CD14-positive monocyte (primary cell): ENCODE measurements around the gene DOCK1. TPM values are rescaled to one million over a fixed set of nuclear protein-coding genes. Genes with fewer than 3 reads are reported as not detected.

ENCODE experiments used
- DNase-seq, 3 donors: peaks; one replicate each; pipeline ENCODE4 v3.0.0-alpha.2; 2011 to 2022
- H2AFZ ChIP-seq: 2 replicates; pipeline ENCODE4 v1.6.0; 2012; ENCODE audit warnings: mild to moderate bottlenecking, low read depth, low read length, inconsistent platforms; ENCODE audit not compliant: insufficient read depth, poor library complexity, severe bottlenecking
- H3K27ac ChIP-seq, 2 donors: 1 replicate in 1 of 2; 2 replicates in 1 of 2; pipeline ENCODE4 v1.5.1; 2012 to 2013; ENCODE audit warnings: low read length in 2 of 2, control low read depth in 1 of 2, inconsistent platforms in 1 of 2, low read depth in 1 of 2, mild to moderate bottlenecking in 1 of 2
- H3K27me3 ChIP-seq, 2 donors: one replicate each; pipeline versions ENCODE4 v1.6.0 to v1.6.1; 2011 to 2013; ENCODE audit warnings: low read length in 2 of 2; ENCODE audit not compliant: control insufficient read depth in 2 of 2, insufficient read depth in 2 of 2
- H3K36me3 ChIP-seq, 2 donors: replicated peaks in 1 of 2; 1 replicate in 1 of 2; 2 replicates in 1 of 2; pipeline versions ENCODE4 v1.5.1 to v1.6.1; 2012 to 2013; ENCODE audit warnings: low read length in 2 of 2, control low read depth in 1 of 2, inconsistent platforms in 1 of 2, mild to moderate bottlenecking in 1 of 2; ENCODE audit not compliant: insufficient read depth in 2 of 2, control insufficient read depth in 1 of 2
- H3K4me1 ChIP-seq, 2 donors: 1 replicate in 1 of 2; 2 replicates in 1 of 2; pipeline versions ENCODE4 v1.5.1 to v1.6.1; 2012 to 2013; ENCODE audit warnings: low read length in 2 of 2, control low read depth in 1 of 2, inconsistent platforms in 1 of 2, mild to moderate bottlenecking in 1 of 2, moderate library complexity in 1 of 2; ENCODE audit not compliant: insufficient read depth in 2 of 2, control insufficient read depth in 1 of 2
- H3K4me2 ChIP-seq: replicated peaks from 2 replicates; pipeline ENCODE3; 2012; ENCODE audit warnings: low read length, moderate library complexity, mild to moderate bottlenecking; ENCODE audit not compliant: poor library complexity, severe bottlenecking; ENCODE audit errors: extremely low read depth
- H3K4me3 ChIP-seq, 3 experiments: fragments of 200-600 bp in 1 of 3; sonication (generic) in 1 of 3; replicated peaks in 1 of 3; 1 replicate in 2 of 3; 2 replicates in 1 of 3; pipeline ENCODE4 v1.5.1; 2011 to 2013; ENCODE audit warnings: low read length in 3 of 3, mild to moderate bottlenecking in 3 of 3, control low read depth in 2 of 3, low read depth in 2 of 3, inconsistent platforms in 1 of 3, moderate library complexity in 1 of 3
- H3K79me2 ChIP-seq: 2 replicates; pipeline ENCODE4 v1.6.0; 2012; ENCODE audit warnings: mild to moderate bottlenecking, control low read depth, inconsistent platforms, low read length, moderate library complexity; ENCODE audit not compliant: insufficient read depth
- H3K9ac ChIP-seq: 2 replicates; pipeline ENCODE4 v1.6.0; 2017; ENCODE audit warnings: low read length, mild to moderate bottlenecking; ENCODE audit not compliant: insufficient read depth, poor library complexity, severe bottlenecking
- H3K9me3 ChIP-seq, 2 donors: replicated peaks in 1 of 2; 1 replicate in 1 of 2; 2 replicates in 1 of 2; pipeline versions ENCODE4 v1.5.1 to v1.6.1; 2012 to 2013; ENCODE audit warnings: low read length in 2 of 2, control low read depth in 1 of 2; ENCODE audit not compliant: control insufficient read depth in 1 of 2, insufficient read depth in 1 of 2
- H4K20me1 ChIP-seq: 2 replicates; pipeline ENCODE4 v1.6.0; 2012; ENCODE audit warnings: mild to moderate bottlenecking, low read length, control low read depth, moderate library complexity; ENCODE audit not compliant: insufficient read depth
- H3K27ac Mint-ChIP-seq, 7 donors: one replicate each; pipeline ENCODE4 v1.8.0; 2020; ENCODE audit warnings: mild to moderate bottlenecking in 7 of 7, mixed read lengths in 7 of 7, moderate library complexity in 6 of 7, inconsistent platforms in 2 of 7
- H3K27me3 Mint-ChIP-seq, 3 donors: one replicate each; pipeline ENCODE4 v1.8.0; 2021 to 2022; ENCODE audit warnings: low read depth in 3 of 3, mild to moderate bottlenecking in 3 of 3, mixed read lengths in 3 of 3, moderate library complexity in 3 of 3, inconsistent platforms in 1 of 3
- H3K36me3 Mint-ChIP-seq, 2 donors: one replicate each; pipeline ENCODE4 v1.8.0; 2020; ENCODE audit warnings: mixed read lengths in 2 of 2, inconsistent platforms in 1 of 2, mild to moderate bottlenecking in 1 of 2
- H3K4me1 Mint-ChIP-seq: one replicate; pipeline ENCODE4 v1.8.0; 2020; ENCODE audit warnings: mild to moderate bottlenecking, mixed read lengths
- H3K4me3 Mint-ChIP-seq, 2 donors: one replicate each; pipeline ENCODE4 v1.8.0; 2020; ENCODE audit warnings: mild to moderate bottlenecking in 2 of 2, mixed read lengths in 2 of 2, moderate library complexity in 1 of 2
- H3K9me3 Mint-ChIP-seq, 7 donors: one replicate each; pipeline ENCODE4 v1.8.0; 2020 to 2022; ENCODE audit warnings: mixed read lengths in 7 of 7, mild to moderate bottlenecking in 6 of 7, moderate library complexity in 6 of 7, inconsistent platforms in 2 of 7
- WGBS: methylation state at CpG from one replicate; pipeline ENCODE4 v1.1.5; 2013; ENCODE audit warnings: missing lambda C conversion rate; ENCODE audit not compliant: insufficient coverage; 5-methylcytosine and 5-hydroxymethylcytosine counted together
- intact Hi-C, 2 donors: fragments of 100-400 bp; cut with micrococcal nuclease; formaldehyde crosslinking; loops; one replicate each; pipeline versions ENCODE4 v1.15.0 to v1.15.1; 2023
- polyA plus RNA-seq, 3 donors: library from polyadenylated mRNA; depleted of rRNA in 1 of 3; unstranded in 2 of 3; stranded (reverse) in 1 of 3; fragments of 300-500 nt in 2 of 3; fragments of >200 nt in 1 of 3; fragmentation: Illumina TruSeq in 2 of 3; gene quantifications; 1 replicate in 2 of 3; 2 replicates in 1 of 3; pipeline ENCODE4 v1.2.3, GENCODE V29; 2012 to 2021
- TF ChIP-seq, protein P1 (sequence below): fragments of 200-600 bp; IDR thresholded peaks from one replicate; pipeline ENCODE4 v1.8.0; 2022; ENCODE audit warnings: antibody characterized with exemption, mild to moderate bottlenecking

Gene DOCK1
- polyA plus RNA-seq, 3 donors: 0.31 to 0.35 TPM; not detected in 1

DNA sequence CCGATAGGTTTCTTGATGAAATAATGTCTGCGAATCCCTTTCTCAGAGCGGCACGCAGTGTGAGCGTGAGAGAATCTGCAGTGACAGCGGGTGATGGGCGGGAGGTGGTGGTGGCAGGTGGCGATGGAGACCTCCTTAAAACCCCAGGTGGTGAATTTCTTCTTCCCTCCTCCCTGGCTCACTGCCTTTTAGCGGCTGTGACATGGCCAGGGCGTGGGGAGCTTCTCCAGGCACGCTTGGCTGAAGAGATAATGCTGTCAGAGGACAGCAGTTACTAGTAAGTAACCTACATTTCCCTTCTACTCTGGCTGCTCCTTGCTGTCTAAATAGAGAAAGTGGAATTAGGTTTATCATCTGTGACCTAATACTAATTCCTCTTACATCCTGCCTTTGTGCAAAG lies 432.6 kb downstream of the DOCK1 start:
- H3K27ac ChIP-seq: no peak overlapping the region
- DNase-seq: no peak
- Mint-ChIP-seq H3K4me3 (no peak overlapping the region), H3K4me1 (no peaks in the 10 kb centered on the region), H3K27ac (no peak overlapping the region), H3K9me3 (peaks cover 0 to 5% (median 0%) of the 10 kb centered on the region in 7 donors), H3K36me3 (no peaks in the 10 kb centered on the region), H3K27me3 (peaks cover 0 to 3% (median 0%) of the 10 kb centered on the region in 3 donors)
- H3K4me1 ChIP-seq: no peaks in the 10 kb centered on the region
- no peak overlapping the region for H2AFZ ChIP-seq
- H3K4me2 ChIP-seq: no peak overlapping the region
- H4K20me1 ChIP-seq: no peaks in the 10 kb centered on the region
- H3K9ac ChIP-seq: no peak overlapping the region
- whole genome bisulfite sequencing: 93% methylated on average over 5 of the region's 11 CpGs
- intact Hi-C loops: no loop called here
- H3K27me3 ChIP-seq: no peaks in the 10 kb centered on the region
- no peaks in the 10 kb centered on the region for H3K9me3 ChIP-seq
- no peaks in the 10 kb centered on the region for H3K36me3 ChIP-seq
- no peak overlapping the region for H3K4me3 ChIP-seq
- H3K79me2 ChIP-seq: no peaks in the 10 kb centered on the region
- TF ChIP-seq, protein P1, sequence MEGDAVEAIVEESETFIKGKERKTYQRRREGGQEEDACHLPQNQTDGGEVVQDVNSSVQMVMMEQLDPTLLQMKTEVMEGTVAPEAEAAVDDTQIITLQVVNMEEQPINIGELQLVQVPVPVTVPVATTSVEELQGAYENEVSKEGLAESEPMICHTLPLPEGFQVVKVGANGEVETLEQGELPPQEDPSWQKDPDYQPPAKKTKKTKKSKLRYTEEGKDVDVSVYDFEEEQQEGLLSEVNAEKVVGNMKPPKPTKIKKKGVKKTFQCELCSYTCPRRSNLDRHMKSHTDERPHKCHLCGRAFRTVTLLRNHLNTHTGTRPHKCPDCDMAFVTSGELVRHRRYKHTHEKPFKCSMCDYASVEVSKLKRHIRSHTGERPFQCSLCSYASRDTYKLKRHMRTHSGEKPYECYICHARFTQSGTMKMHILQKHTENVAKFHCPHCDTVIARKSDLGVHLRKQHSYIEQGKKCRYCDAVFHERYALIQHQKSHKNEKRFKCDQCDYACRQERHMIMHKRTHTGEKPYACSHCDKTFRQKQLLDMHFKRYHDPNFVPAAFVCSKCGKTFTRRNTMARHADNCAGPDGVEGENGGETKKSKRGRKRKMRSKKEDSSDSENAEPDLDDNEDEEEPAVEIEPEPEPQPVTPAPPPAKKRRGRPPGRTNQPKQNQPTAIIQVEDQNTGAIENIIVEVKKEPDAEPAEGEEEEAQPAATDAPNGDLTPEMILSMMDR: no peak

DNA sequence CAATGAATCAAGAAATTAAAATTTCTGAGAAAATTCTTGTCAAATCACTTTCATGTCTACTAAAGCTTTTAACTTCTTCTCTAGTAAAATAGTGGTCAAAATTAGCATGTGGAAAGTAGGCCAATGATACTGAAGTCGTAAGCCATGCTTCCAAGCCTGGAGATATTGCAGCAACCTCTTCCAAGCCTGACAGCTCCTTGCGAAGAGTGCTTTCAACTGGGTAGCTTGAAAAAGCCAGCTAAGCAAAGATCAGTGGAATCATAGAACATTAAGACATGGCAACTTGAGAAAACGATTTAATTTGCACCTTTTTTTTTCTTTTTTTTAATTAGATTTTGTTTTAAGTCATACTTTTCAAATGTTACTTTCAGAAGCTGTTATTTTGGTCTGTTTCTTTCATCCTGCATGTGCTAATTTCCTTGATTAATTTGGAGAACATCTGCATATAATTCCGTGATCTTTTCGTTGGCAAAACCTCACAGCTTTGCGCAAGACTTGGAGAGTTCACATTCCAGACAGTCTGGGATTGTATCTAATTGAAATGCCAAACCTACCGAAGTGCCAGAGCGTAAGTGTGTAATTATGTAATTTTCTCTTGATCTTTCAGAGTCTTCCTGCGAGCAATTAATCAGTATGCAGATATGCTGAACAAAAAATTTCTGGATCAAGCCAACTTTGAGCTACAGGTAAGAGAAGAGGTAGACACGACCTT lies 433.3 kb downstream of the DOCK1 start:
- Histone ChIP-seq H3K27ac (no peak overlapping the region), H3K36me3 (no peaks in the 10 kb centered on the region), H3K4me1 (no peaks in the 10 kb centered on the region), H3K9ac (no peak overlapping the region), H3K79me2 (no peaks in the 10 kb centered on the region), H2AFZ (no peak overlapping the region), H4K20me1 (no peaks in the 10 kb centered on the region), H3K4me3 (no peak overlapping the region), H3K27me3 (no peaks in the 10 kb centered on the region), H3K4me2 (no peak overlapping the region), H3K9me3 (no peaks in the 10 kb centered on the region)
- H3K27me3 Mint-ChIP-seq: peaks cover 0 to 3% (median 0%) of the 10 kb centered on the region in 3 donors
- TF ChIP-seq, protein P1: no peak
- DNase-seq: no peak
- no peak overlapping the region for H3K4me3 Mint-ChIP-seq
- intact Hi-C loops: no loop called here
- WGBS: 98% methylated on average over 8 of the region's 10 CpGs
- H3K4me1 Mint-ChIP-seq: no peaks in the 10 kb centered on the region
- H3K27ac Mint-ChIP-seq: no peak overlapping the region
- peaks cover 0 to 5% (median 0%) of the 10 kb centered on the region in 7 donors for H3K9me3 Mint-ChIP-seq
- H3K36me3 Mint-ChIP-seq: no peaks in the 10 kb centered on the region
